GM12878 (cell line): Measurements from ENCODE around the gene CLEC1A. TPM values are rescaled to one million over a fixed set of nuclear protein-coding genes. Genes with fewer than 3 reads are reported as not detected.

ENCODE experiments used
- ATF2 ChIP-seq: IDR thresholded peaks from 2 replicates; pipeline ENCODE4 v1.6.1; 2012; ENCODE audit warnings: low read length, inconsistent platforms
- CHD2 ChIP-seq: IDR thresholded peaks from 2 replicates; pipeline ENCODE4 v1.6.1; 2011; ENCODE audit warnings: low read depth, low read length, improper control_type of control experiment, borderline replicate concordance
- HSF1 ChIP-seq: fragments of 150-350 bp; IDR thresholded peaks from 2 replicates; pipeline ENCODE4 v1.6.1; 2014; ENCODE audit warnings: mild to moderate bottlenecking, low read depth, low read length
- LARP7 ChIP-seq: fragments of 450-650 bp; IDR thresholded peaks from 2 replicates; pipeline ENCODE4 v1.6.1; 2017; ENCODE audit warnings: mild to moderate bottlenecking
- MLLT1 ChIP-seq: fragments of 450-650 bp; IDR thresholded peaks from 2 replicates; pipeline ENCODE4 v1.6.1; 2016; ENCODE audit warnings: mild to moderate bottlenecking
- NR2C2 ChIP-seq: IDR thresholded peaks from 2 replicates; pipeline ENCODE4 v1.6.1; 2011; ENCODE audit warnings: borderline replicate concordance, low read depth; ENCODE audit not compliant: control insufficient read depth, insufficient read length
- RELA ChIP-seq: fragments of 450-650 bp; IDR thresholded peaks from 2 replicates; pipeline ENCODE4 v1.8.0; 2014; ENCODE audit warnings: borderline replicate concordance; ENCODE audit not compliant: partially characterized antibody
- SRF ChIP-seq, 2 experiments: IDR thresholded peaks; 2 replicates each; pipeline ENCODE4 v1.6.1; 2011; ENCODE audit warnings: low read depth in 2 of 2, low read length in 2 of 2, mild to moderate bottlenecking in 1 of 2, moderate library complexity in 1 of 2
- USF1 ChIP-seq: IDR thresholded peaks from 2 replicates; pipeline ENCODE4 v1.6.1; 2011; ENCODE audit warnings: borderline replicate concordance, low read depth, mild to moderate bottlenecking, moderate library complexity, mixed read lengths, low read length; ENCODE audit not compliant: insufficient read depth; ENCODE audit errors: extremely low read length
- ZNF592 ChIP-seq: fragments of 450-650 bp; IDR thresholded peaks from 2 replicates; pipeline ENCODE4 v1.6.1; 2017; ENCODE audit warnings: mild to moderate bottlenecking, moderate library complexity
- polyA plus RNA-seq, 11 experiments: library from polyadenylated mRNA; depleted of rRNA in 4 of 11; unstranded in 6 of 11; stranded (reverse) in 5 of 11; fragments of >200 nt; fragmentation: Nextera tagmentation in 4 of 11; fragmentation: Illumina TruSeq in 1 of 11; extraction: Ambion mirVana in 4 of 11; extraction: Trizol in 1 of 11; gene quantifications; 1 replicate in 1 of 11; 2 replicates in 10 of 11; pipeline versions ENCODE4 v1.2.1 to v1.2.3, GENCODE V29; 2011 to 2016; ENCODE audit warnings: inconsistent platforms in 2 of 11, missing spikeins in 2 of 11, low read depth in 1 of 11
- total RNA-seq, 4 experiments: library from RNA; depleted of rRNA in 3 of 4; stranded (reverse); fragments of >200 nt in 3 of 4; fragmentation: Illumina TruSeq in 1 of 4; extraction: Trizol in 1 of 4; gene quantifications; 2 replicates each; pipeline versions ENCODE4 v1.2.1 to v1.2.3, GENCODE V29; 2013 to 2021

Gene CLEC1A
- total and polyA plus RNA-seq, 10 of the 15 experiments (the other 5 are each of a cell fraction or from before 2014, with no cell fraction given) = not detected

- TF ChIP-seq ZNF592 (no peak), CHD2 (no peak), MLLT1 (no peak), NR2C2 (no peak), LARP7 (no peak), ATF2 (no peak), USF1 (no peak), HSF1 (no peak), RELA (no peak), SRF (IDR thresholded peaks at IDR 0.05; ENCODE audit: low read depth in 2 of 2, low read length in 2 of 2) (no peak)
Measured at GRCh38 chr12:10126413-10126812, 27.6 kb upstream of the CLEC1A start (continued).
